ENCODE results near the gene TTF2. TPM values are rescaled to one million over a fixed set of nuclear protein-coding genes. Genes with fewer than 3 reads are reported as not detected.
A peak's percentile ranks its signal among the peaks of the same experiment; 100 is the strongest.

The TTF2 gene
- total RNA-seq, 1 experiment from 2014 or later = 88.8 TPM

GRCh38 chr1:117097443-117097842, 37.3 kb downstream of the TTF2 start:
- Mint-ChIP-seq H3K36me3 (peaks cover 83% of the 10 kb centered on the region), H3K27ac (0 out of 2 replicates have a peak overlapping the region, but pooled peaks have one; percentile 61), H3K4me1 (peaks cover 14% of the 10 kb centered on the region), H3K27me3 (ENCODE audit: low read depth) (no peaks in the 10 kb centered on the region), H3K9me3 (no peaks in the 10 kb centered on the region), H3K4me3 (no peak overlapping the region)
- DNase-seq (ENCODE audit: low spot score) (no peak), ATAC-seq (no peak)
- TF ChIP-seq OVOL2 (CRISPR knock-in tag; IDR thresholded peaks at IDR 0.05; ENCODE audit: borderline replicate concordance) (no peak), ZNF281 (CRISPR knock-in tag; IDR thresholded peaks at IDR 0.05) (no peak), CREM (CRISPR knock-in tag; IDR thresholded peaks at IDR 0.05) (no peak), EMX1 (CRISPR knock-in tag; IDR thresholded peaks at IDR 0.05) (no peak), JAZF1 (CRISPR knock-in tag; IDR thresholded peaks at IDR 0.05) (no peak)
- ChIA-PET CTCF (no interaction called here), POLR2A (no interaction called here)

- no peak for ATAC-seq
These were observed 38.3 kb downstream of the TTF2 start for GRCh38 chr1:117098287-117098890.

GRCh38 chr1:117101334-117101733, 41.2 kb downstream of the TTF2 start:
- DNase-seq (ENCODE audit: low spot score) = no peak
- ChIA-PET CTCF (interaction anchor here (1.1 kb wide), 1 partner anchor 8 kb away, joined by 3 read pairs; no protein-coding TSS in a partner anchor), POLR2A (no interaction called here)
- no peaks in the 10 kb centered on the region for H3K9me3 Mint-ChIP-seq
- no peaks in the 10 kb centered on the region for H3K4me1 Mint-ChIP-seq
- H3K36me3 Mint-ChIP-seq = peaks cover 83% of the 10 kb centered on the region
- no peak overlapping the region for H3K4me3 Mint-ChIP-seq
- no peak for ATAC-seq
- no peaks in the 10 kb centered on the region for H3K27me3 Mint-ChIP-seq (ENCODE audit: low read depth)
- H3K27ac Mint-ChIP-seq = no peak overlapping the region
- no peak for TF ChIP-seq AR (CRISPR knock-in tag; IDR thresholded peaks at IDR 0.05)
- no peak for TF ChIP-seq SMAD4 (CRISPR knock-in tag; IDR thresholded peaks at IDR 0.05)
- no peak for TF ChIP-seq KAT7 (CRISPR knock-in tag; IDR thresholded peaks at IDR 0.05; ENCODE audit: borderline replicate concordance)
- TF ChIP-seq STAT6 (CRISPR knock-in tag; conservative IDR thresholded peaks at IDR 0.05; ENCODE audit: low read depth) = no peak
- no peak for TF ChIP-seq ATF2 (CRISPR knock-in tag; IDR thresholded peaks at IDR 0.05; ENCODE audit: borderline replicate concordance, low read depth)
- no peak for TF ChIP-seq PRRX2 (CRISPR knock-in tag; IDR thresholded peaks at IDR 0.05)
- TF ChIP-seq RELA (CRISPR knock-in tag; IDR thresholded peaks at IDR 0.05; ENCODE audit: borderline replicate concordance) = no peak

More at GRCh38 chr1:117098287-117098890, 38.3 kb downstream of the TTF2 start:
- no peak for DNase-seq (ENCODE audit: low spot score)
- peaks cover 5% of the 10 kb centered on the region; the same call in 1 of the 2 replicates for H3K4me1 Mint-ChIP-seq
- H3K4me3 Mint-ChIP-seq = no peak overlapping the region
- peaks cover 80% of the 10 kb centered on the region for H3K36me3 Mint-ChIP-seq
- CTCF ChIA-PET = no interaction called here
- H3K9me3 Mint-ChIP-seq = no peaks in the 10 kb centered on the region
- TF ChIP-seq, protein P1, sequence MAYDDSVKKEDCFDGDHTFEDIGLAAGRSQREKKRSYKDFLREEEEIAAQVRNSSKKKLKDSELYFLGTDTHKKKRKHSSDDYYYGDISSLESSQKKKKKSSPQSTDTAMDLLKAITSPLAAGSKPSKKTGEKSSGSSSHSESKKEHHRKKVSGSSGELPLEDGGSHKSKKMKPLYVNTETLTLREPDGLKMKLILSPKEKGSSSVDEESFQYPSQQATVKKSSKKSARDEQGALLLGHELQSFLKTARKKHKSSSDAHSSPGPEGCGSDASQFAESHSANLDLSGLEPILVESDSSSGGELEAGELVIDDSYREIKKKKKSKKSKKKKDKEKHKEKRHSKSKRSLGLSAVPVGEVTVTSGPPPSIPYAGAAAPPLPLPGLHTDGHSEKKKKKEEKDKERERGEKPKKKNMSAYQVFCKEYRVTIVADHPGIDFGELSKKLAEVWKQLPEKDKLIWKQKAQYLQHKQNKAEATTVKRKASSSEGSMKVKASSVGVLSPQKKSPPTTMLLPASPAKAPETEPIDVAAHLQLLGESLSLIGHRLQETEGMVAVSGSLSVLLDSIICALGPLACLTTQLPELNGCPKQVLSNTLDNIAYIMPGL (CRISPR knock-in tag; IDR thresholded peaks at IDR 0.05) = no peak
- TF ChIP-seq, protein P2, sequence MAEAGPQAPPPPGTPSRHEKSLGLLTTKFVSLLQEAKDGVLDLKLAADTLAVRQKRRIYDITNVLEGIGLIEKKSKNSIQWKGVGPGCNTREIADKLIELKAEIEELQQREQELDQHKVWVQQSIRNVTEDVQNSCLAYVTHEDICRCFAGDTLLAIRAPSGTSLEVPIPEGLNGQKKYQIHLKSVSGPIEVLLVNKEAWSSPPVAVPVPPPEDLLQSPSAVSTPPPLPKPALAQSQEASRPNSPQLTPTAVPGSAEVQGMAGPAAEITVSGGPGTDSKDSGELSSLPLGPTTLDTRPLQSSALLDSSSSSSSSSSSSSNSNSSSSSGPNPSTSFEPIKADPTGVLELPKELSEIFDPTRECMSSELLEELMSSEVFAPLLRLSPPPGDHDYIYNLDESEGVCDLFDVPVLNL (CRISPR knock-in tag; IDR thresholded peaks at IDR 0.05; ENCODE audit: borderline replicate concordance, low read depth) = no peak
- TF ChIP-seq ZMAT4 (CRISPR knock-in tag; IDR thresholded peaks at IDR 0.05) (no peak), ZNF232 (CRISPR knock-in tag; IDR thresholded peaks at IDR 0.05) (no peak), CREM (CRISPR knock-in tag; IDR thresholded peaks at IDR 0.05) (no peak)
- no peak overlapping the region for H3K27ac Mint-ChIP-seq
- H3K27me3 Mint-ChIP-seq (ENCODE audit: low read depth) = no peaks in the 10 kb centered on the region
- POLR2A ChIA-PET = no interaction called here
